OCI-LY1 (cell line): Measurements from ENCODE around the gene TTC3.

Source experiments
- H2AFZ ChIP-seq: fragments of 200-600 bp; sonication (generic), shearing (Covaris generic); 2 replicates; pipeline ENCODE4 v1.6.0; 2014; ENCODE audit warnings: antibody characterized with exemption, mild to moderate bottlenecking, low read length
- H3F3A ChIP-seq: fragments of 200-600 bp; sonication (generic), shearing (Covaris generic); 2 replicates; pipeline ENCODE4 v1.6.0; 2014; ENCODE audit warnings: mild to moderate bottlenecking, antibody characterized with exemption, low read length, moderate library complexity; ENCODE audit not compliant: insufficient read depth
- H3K27ac ChIP-seq: fragments of 200-600 bp; sonication (generic); 2 replicates; pipeline ENCODE4 v1.5.1; 2014; ENCODE audit warnings: low read length, mixed run types, mild to moderate bottlenecking, low read depth; ENCODE audit not compliant: poor library complexity, severe bottlenecking
- H3K27me3 ChIP-seq: fragments of 200-600 bp; sonication (generic); 2 replicates; pipeline ENCODE4 v1.6.0; 2014; ENCODE audit warnings: antibody characterized with exemption, mild to moderate bottlenecking, low read length, moderate library complexity; ENCODE audit not compliant: insufficient read depth
- H3K36me3 ChIP-seq: fragments of 200-600 bp; sonication (generic); 2 replicates; pipeline ENCODE4 v1.6.1; 2014; ENCODE audit warnings: mild to moderate bottlenecking, antibody characterized with exemption, low read length, moderate library complexity, mixed read lengths; ENCODE audit not compliant: insufficient read depth
- H3K4me1 ChIP-seq: fragments of 200-600 bp; sonication (generic); 2 replicates; pipeline ENCODE4 v1.5.1; 2014; ENCODE audit warnings: mild to moderate bottlenecking, low read length, moderate library complexity; ENCODE audit not compliant: insufficient read depth, severe bottlenecking
- H3K4me2 ChIP-seq: fragments of 200-600 bp; sonication (generic), shearing (Covaris generic); 2 replicates; pipeline ENCODE4 v1.6.1; 2014; ENCODE audit warnings: low read length
- H3K4me3 ChIP-seq: fragments of 200-600 bp; sonication (generic); 2 replicates; pipeline ENCODE4 v1.5.1; 2014; ENCODE audit warnings: low read length, low read depth, mild to moderate bottlenecking, mixed read lengths; ENCODE audit not compliant: poor library complexity, severe bottlenecking
- H3K79me2 ChIP-seq: fragments of 200-600 bp; shearing (Covaris generic); 2 replicates; pipeline ENCODE4 v1.6.1; 2016; ENCODE audit warnings: mixed run types, low read length, mixed read lengths; ENCODE audit not compliant: insufficient read depth
- H3K9ac ChIP-seq: fragments of 200-600 bp; sonication (generic), shearing (Covaris generic); 2 replicates; pipeline ENCODE4 v1.6.1; 2014; ENCODE audit warnings: mild to moderate bottlenecking, low read length, mixed read lengths
- H3K9me2 ChIP-seq: fragments of 200-600 bp; sonication (generic), shearing (Covaris generic); 2 replicates; pipeline ENCODE4 v1.6.1; 2014; ENCODE audit warnings: low read depth, mild to moderate bottlenecking, low read length, mixed read lengths
- H3K9me3 ChIP-seq: fragments of 200-600 bp; shearing (Covaris generic); 2 replicates; pipeline ENCODE4 v1.6.1; 2014; ENCODE audit warnings: low read length, mixed read lengths
- H4K20me1 ChIP-seq: fragments of 200-600 bp; sonication (generic), shearing (Covaris generic); 2 replicates; pipeline ENCODE4 v1.6.0; 2016; ENCODE audit warnings: mild to moderate bottlenecking, low read length; ENCODE audit not compliant: insufficient read depth
- CTCF ChIP-seq: fragments of 200-600 bp; sonication (generic), shearing (Covaris generic); IDR thresholded peaks from 2 replicates; pipeline ENCODE4 v1.5.1; 2017; ENCODE audit warnings: mild to moderate bottlenecking, antibody characterized with exemption, low read length, moderate library complexity, mixed read lengths
- EZH2 ChIP-seq: fragments of 200-600 bp; sonication (generic), shearing (Covaris generic); IDR thresholded peaks from 2 replicates; pipeline ENCODE4 v1.8.0; 2017; ENCODE audit warnings: borderline replicate concordance, mixed run types, mild to moderate bottlenecking, antibody characterized with exemption, low read length, moderate library complexity, mixed read lengths

TTC3 gene

GRCh38 chr21:37119421-37120218 lies 46.6 kb downstream of the TTC3 start:
- no peaks in the 10 kb centered on the region for H3F3A ChIP-seq
- H3K4me1 ChIP-seq = no peaks in the 10 kb centered on the region
- no peak overlapping the region for H3K4me3 ChIP-seq
- no peaks in the 10 kb centered on the region for H3K9me3 ChIP-seq
- TF ChIP-seq CTCF (no peak), EZH2 (no peak)
- H2AFZ ChIP-seq = no peak overlapping the region
- no peaks in the 10 kb centered on the region for H3K9me2 ChIP-seq
- H3K4me2 ChIP-seq = no peak overlapping the region
- peaks cover 13% of the 10 kb centered on the region; the same call in 1 of the 2 replicates for H3K36me3 ChIP-seq
- H3K9ac ChIP-seq = no peak overlapping the region
- no peak overlapping the region for H3K27ac ChIP-seq
- no peaks in the 10 kb centered on the region for H4K20me1 ChIP-seq
- H3K27me3 ChIP-seq = no peaks in the 10 kb centered on the region
- no peaks in the 10 kb centered on the region for H3K79me2 ChIP-seq

- Histone ChIP-seq H3K9me2 (no peaks in the 10 kb centered on the region), H3K36me3 (peaks cover 72% of the 10 kb centered on the region)
These were observed 55.0 kb downstream of the TTC3 start for GRCh38 chr21:37128076-37128475.

GRCh38 chr21:37130971-37131370 lies 57.9 kb downstream of the TTC3 start:
- Histone ChIP-seq H3K36me3 (peaks cover 85% of the 10 kb centered on the region), H3K4me1 (no peaks in the 10 kb centered on the region)

More at GRCh38 chr21:37128076-37128475, 55.0 kb downstream of the TTC3 start:
- H3K27ac ChIP-seq = no peak overlapping the region
- no peak overlapping the region for H3K4me3 ChIP-seq
- TF ChIP-seq CTCF (no peak), EZH2 (no peak)
- H3K4me1 ChIP-seq = no peaks in the 10 kb centered on the region
- H3K9me3 ChIP-seq = no peaks in the 10 kb centered on the region
- H3K9ac ChIP-seq = no peak overlapping the region
- no peaks in the 10 kb centered on the region; the same call in 1 of the 2 replicates for H3F3A ChIP-seq
- no peak overlapping the region for H3K4me2 ChIP-seq
- no peaks in the 10 kb centered on the region for H4K20me1 ChIP-seq
- no peaks in the 10 kb centered on the region for H3K27me3 ChIP-seq
- no peak overlapping the region for H2AFZ ChIP-seq
- no peaks in the 10 kb centered on the region for H3K79me2 ChIP-seq

More at GRCh38 chr21:37130971-37131370, 57.9 kb downstream of the TTC3 start:
- Histone ChIP-seq H3K9ac (no peak overlapping the region), H3K9me2 (no peaks in the 10 kb centered on the region), H2AFZ (no peak overlapping the region), H4K20me1 (no peaks in the 10 kb centered on the region), H3K79me2 (no peaks in the 10 kb centered on the region), H3F3A (no peaks in the 10 kb centered on the region; the same call in 1 of the 2 replicates), H3K27ac (no peak overlapping the region), H3K27me3 (no peaks in the 10 kb centered on the region), H3K9me3 (no peaks in the 10 kb centered on the region), H3K4me2 (no peak overlapping the region), H3K4me3 (no peak overlapping the region)
- TF ChIP-seq EZH2 = no peak
- TF ChIP-seq CTCF = no peak
